Panc1 (cell line): ENCODE measurements around the gene GALNT15. TPM values are rescaled to one million over a fixed set of nuclear protein-coding genes. Genes with fewer than 3 reads are reported as not detected.

Experiments
- ATAC-seq: fragments of 200-7000 bp; cut with Tn5 transposase; 2 replicates; pipeline ENCODE4 v1.9.1; 2020; ENCODE audit warnings: mild to moderate bottlenecking, moderate library complexity
- Bru-seq: library from RNA; stranded (reverse); fragments of 400-500 nt; gene quantifications from one replicate; lab custom pipeline; 2021; lab: Mats Ljungman, UMichigan
- BruChase-seq, 2 experiments: library from RNA; stranded (reverse); fragments of 400-500 nt; gene quantifications; one replicate each; lab custom pipeline; 2021; lab: Mats Ljungman, UMichigan
- BruUV-seq: library from RNA; stranded (reverse); fragments of 400-500 nt; replicated peaks from 2 replicates; lab custom pipeline; 2021; lab: Mats Ljungman, UMichigan
- CTCF ChIA-PET: fragments of 300-600 bp; sonication (Branson Sonifier 250); formaldehyde crosslinking; loops from one replicate; lab custom pipeline; 2022; ENCODE audit warnings: antibody characterized with exemption; lab: Charles Lee
- POLR2A ChIA-PET: fragments of 300-600 bp; sonication (Branson Sonifier 250); formaldehyde crosslinking; loops from one replicate; lab custom pipeline; 2022; ENCODE audit warnings: antibody characterized with exemption; lab: Charles Lee
- DNase-seq: peaks from one replicate; pipeline ENCODE4 v3.0.0-alpha.2; 2010; ENCODE audit warnings: low read depth, low spot score
- H3K27ac ChIP-seq: 2 replicates; pipeline ENCODE4 v1.5.1; 2011; ENCODE audit warnings: mild to moderate bottlenecking, low read length, inconsistent platforms
- H3K27me3 ChIP-seq: fragments of 200-500 bp; sonication (Bioruptor generic); 2 replicates; pipeline ENCODE4 v1.6.0; 2014; ENCODE audit warnings: low read length, inconsistent platforms; ENCODE audit not compliant: control insufficient read depth, insufficient read depth
- H3K36me3 ChIP-seq: fragments of 200-500 bp; sonication (Bioruptor generic); 2 replicates; pipeline ENCODE4 v1.5.1; 2014; ENCODE audit warnings: inconsistent platforms, mild to moderate bottlenecking, low read length, moderate library complexity; ENCODE audit not compliant: control insufficient read depth, insufficient read depth
- H3K4me1 ChIP-seq: 2 replicates; pipeline ENCODE4 v1.5.1; 2011; ENCODE audit warnings: inconsistent platforms, mild to moderate bottlenecking, low read length, moderate library complexity; ENCODE audit not compliant: control insufficient read depth, insufficient read depth
- H3K4me3 ChIP-seq, 2 experiments: 2 replicates each; pipeline ENCODE4 v1.5.1; 2011 to 2012; ENCODE audit warnings: low read depth in 2 of 2, low read length in 2 of 2, mild to moderate bottlenecking in 2 of 2, inconsistent platforms in 1 of 2, moderate library complexity in 1 of 2
- H3K9me3 ChIP-seq: fragments of 200-500 bp; sonication (Bioruptor generic); 2 replicates; pipeline ENCODE4 v1.5.1; 2014; ENCODE audit warnings: low read depth, mild to moderate bottlenecking, inconsistent platforms, low read length, moderate library complexity; ENCODE audit not compliant: control insufficient read depth, insufficient read depth
- CTCF ChIP-seq: fragments of 450-650 bp; IDR thresholded peaks from 2 replicates; pipeline ENCODE4 v1.5.1; 2017; ENCODE audit warnings: mild to moderate bottlenecking
- POLR2AphosphoS5 ChIP-seq: IDR thresholded peaks from 2 replicates; pipeline ENCODE4 v1.6.1; 2012; ENCODE audit warnings: mild to moderate bottlenecking, low read depth, low read length, moderate library complexity
- REST ChIP-seq, 2 experiments: IDR thresholded peaks; 2 replicates each; pipeline ENCODE4 v1.6.1; 2011 to 2012; ENCODE audit warnings: low read depth in 2 of 2, control low read depth in 1 of 2, low read length in 1 of 2, mild to moderate bottlenecking in 1 of 2, moderate library complexity in 1 of 2; ENCODE audit not compliant: insufficient read depth in 1 of 2
- SIN3A ChIP-seq: IDR thresholded peaks from 2 replicates; pipeline ENCODE4 v1.6.1; 2012; ENCODE audit warnings: low read depth, mild to moderate bottlenecking, low read length, moderate library complexity, borderline replicate concordance; ENCODE audit not compliant: insufficient read depth
- TCF7L2 ChIP-seq: IDR thresholded peaks from 2 replicates; pipeline ENCODE4 v1.6.1; 2011; ENCODE audit warnings: mild to moderate bottlenecking, low read depth, low read length, inconsistent platforms
- in situ Hi-C: cut with HindIII; loops from 2 replicates; pipeline ENCODE4 v1.10.0; 2016; ENCODE audit warnings: low sequenced_read_pairs, low pct_unique_long_range_greater_than_20kb
- intact Hi-C: fragments of 100-400 bp; cut with micrococcal nuclease; formaldehyde crosslinking; loops from one replicate; pipeline ENCODE4 v1.10.0; 2022; ENCODE audit not compliant: unreplicated experiment
- long read RNA-seq: library from polyadenylated mRNA; unstranded; transcript quantifications from one replicate; pipeline ENCODE4 v2.0.0, GENCODE V29; 2021; ENCODE audit not compliant: unreplicated experiment
- polyA plus RNA-seq: library from polyadenylated mRNA; unstranded; fragments of >200 nt; gene quantifications from one replicate; pipeline ENCODE4 v1.2.1, GENCODE V29; 2012; ENCODE audit warnings: missing spikeins; ENCODE audit not compliant: insufficient read length
- total RNA-seq: library from RNA; stranded (reverse); gene quantifications from one replicate; pipeline ENCODE4 v1.2.1, GENCODE V29; 2021; ENCODE audit not compliant: unreplicated experiment

GALNT15 gene
- total RNA-seq: 0.10 TPM
- not detected for polyA plus RNA-seq
- Bru-seq, nascent RNA: percentile 14 among the genes with signal in this experiment
- percentile 7 among the genes with signal in this experiment for BruChase-seq, experiment 1, labeled RNA remaining after a 2-hour chase
- percentile 9 among the genes with signal in this experiment for BruChase-seq, experiment 2, labeled RNA remaining after a 6-hour chase
- long read RNA-seq: 0 reads

- ChIA-PET CTCF (no interaction called here), POLR2A (no interaction called here)
- ATAC-seq (no peak), DNase-seq (no peak)
- peaks cover 12% of the 10 kb centered on the region for H3K4me1 ChIP-seq
- H3K27ac ChIP-seq: peak within 1 kb of the TSS; percentile 39; the same call in 1 of the 2 replicates
- H3K4me3 ChIP-seq: no peak within 1 kb of the TSS
- in situ Hi-C loops (no loop called here), intact Hi-C loops (loop anchor here (10.0 kb wide), 1 partner anchor 360 kb away; no protein-coding TSS in a partner anchor)
- BruUV-seq: no TSS peak
- H3K27me3 ChIP-seq: no peaks in the 10 kb centered on the region
- H3K9me3 ChIP-seq: no peaks in the 10 kb centered on the region
- no peak for TF ChIP-seq POLR2AphosphoS5
- TF ChIP-seq REST (IDR thresholded peaks at IDR 0.05; ENCODE audit: insufficient read depth in 1 of 2, low read depth in 2 of 2, low read length in 1 of 2): no peak
- no peak for TF ChIP-seq CTCF
- no peak for TF ChIP-seq TCF7L2
- TF ChIP-seq SIN3A: no peak
- no peaks in the 10 kb centered on the region for H3K36me3 ChIP-seq
These were observed at the start of gene GALNT15 for GRCh38 chr3:16174389-16174788. GALNT15 (plus strand) TSS chr3:16174680; CDS start chr3:16175152, 472 bp downstream.

- BruUV-seq: no TSS peak
- ATAC-seq: no peak
- Histone ChIP-seq H3K4me1 (no peaks in the 10 kb centered on the region), H3K36me3 (no peaks in the 10 kb centered on the region), H3K27ac (no peak overlapping the region), H3K9me3 (no peaks in the 10 kb centered on the region), H3K4me3 (no peak overlapping the region), H3K27me3 (no peaks in the 10 kb centered on the region)
- DNase-seq: no peak
- no peak for TF ChIP-seq CTCF
- no peak for TF ChIP-seq POLR2AphosphoS5
- no peak for TF ChIP-seq TCF7L2
- TF ChIP-seq REST (IDR thresholded peaks at IDR 0.05; ENCODE audit: insufficient read depth in 1 of 2, low read depth in 2 of 2, low read length in 1 of 2): no peak
- no peak for TF ChIP-seq SIN3A
- in situ Hi-C loops (no loop called here), intact Hi-C loops (no loop called here)
- CTCF ChIA-PET: no interaction called here
- POLR2A ChIA-PET: no interaction called here
These were observed 47.8 kb upstream of the GALNT15 start for GRCh38 chr3:16126634-16127033.
